ENCODE data around the gene ACSM5.

- TF ChIP-seq, protein P1, sequence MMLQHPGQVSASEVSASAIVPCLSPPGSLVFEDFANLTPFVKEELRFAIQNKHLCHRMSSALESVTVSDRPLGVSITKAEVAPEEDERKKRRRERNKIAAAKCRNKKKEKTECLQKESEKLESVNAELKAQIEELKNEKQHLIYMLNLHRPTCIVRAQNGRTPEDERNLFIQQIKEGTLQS (IDR thresholded peaks at IDR 0.05), result no peak
- TF ChIP-seq, protein P2, sequence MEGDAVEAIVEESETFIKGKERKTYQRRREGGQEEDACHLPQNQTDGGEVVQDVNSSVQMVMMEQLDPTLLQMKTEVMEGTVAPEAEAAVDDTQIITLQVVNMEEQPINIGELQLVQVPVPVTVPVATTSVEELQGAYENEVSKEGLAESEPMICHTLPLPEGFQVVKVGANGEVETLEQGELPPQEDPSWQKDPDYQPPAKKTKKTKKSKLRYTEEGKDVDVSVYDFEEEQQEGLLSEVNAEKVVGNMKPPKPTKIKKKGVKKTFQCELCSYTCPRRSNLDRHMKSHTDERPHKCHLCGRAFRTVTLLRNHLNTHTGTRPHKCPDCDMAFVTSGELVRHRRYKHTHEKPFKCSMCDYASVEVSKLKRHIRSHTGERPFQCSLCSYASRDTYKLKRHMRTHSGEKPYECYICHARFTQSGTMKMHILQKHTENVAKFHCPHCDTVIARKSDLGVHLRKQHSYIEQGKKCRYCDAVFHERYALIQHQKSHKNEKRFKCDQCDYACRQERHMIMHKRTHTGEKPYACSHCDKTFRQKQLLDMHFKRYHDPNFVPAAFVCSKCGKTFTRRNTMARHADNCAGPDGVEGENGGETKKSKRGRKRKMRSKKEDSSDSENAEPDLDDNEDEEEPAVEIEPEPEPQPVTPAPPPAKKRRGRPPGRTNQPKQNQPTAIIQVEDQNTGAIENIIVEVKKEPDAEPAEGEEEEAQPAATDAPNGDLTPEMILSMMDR (IDR thresholded peaks at IDR 0.05; ENCODE audit: low read depth, low read length, missing input control), result no peak
- TF ChIP-seq TAF1 (conservative IDR thresholded peaks at IDR 0.05) (no peak), SP1 (IDR thresholded peaks at IDR 0.05) (no peak), RAD21 (IDR thresholded peaks at IDR 0.05) (no peak), FOXA1 (IDR thresholded peaks at IDR 0.05) (no peak)
These were observed 7.8 kb upstream of the ACSM5 start for GRCh38 chr16:20401475-20402016.
